GM06990 (cell line): ENCODE measurements around the gene PTMS.
"Not testable (repeated sequence)": the region's sequence is repeated elsewhere in the genome, so short reads cannot be mapped to it uniquely, and the experiment has no call there.

Experiments used
- DNase-seq: peaks from one replicate; pipeline ENCODE4 v3.0.0-alpha.2; 2011; ENCODE audit not compliant: insufficient read length; ENCODE audit errors: extremely low read depth
- H3K27me3 ChIP-seq: replicated peaks from 2 replicates; pipeline ENCODE4 v1.6.0; 2011; ENCODE audit warnings: low read length; ENCODE audit not compliant: control insufficient read depth, insufficient read depth
- H3K36me3 ChIP-seq: 2 replicates; pipeline ENCODE4 v1.5.1; 2011; ENCODE audit warnings: low read length; ENCODE audit not compliant: control insufficient read depth, insufficient read depth
- H3K4me3 ChIP-seq: replicated peaks from 2 replicates; pipeline ENCODE4 v1.5.1; 2011; ENCODE audit warnings: low read depth, mild to moderate bottlenecking, control low read depth, low read length
- CTCF ChIP-seq: IDR thresholded peaks from 2 replicates; pipeline ENCODE4 v1.5.1; 2011; ENCODE audit warnings: low read length, control low read depth, mild to moderate bottlenecking, inconsistent platforms; ENCODE audit not compliant: insufficient read depth, poor library complexity, severe bottlenecking

PTMS gene

DNA sequence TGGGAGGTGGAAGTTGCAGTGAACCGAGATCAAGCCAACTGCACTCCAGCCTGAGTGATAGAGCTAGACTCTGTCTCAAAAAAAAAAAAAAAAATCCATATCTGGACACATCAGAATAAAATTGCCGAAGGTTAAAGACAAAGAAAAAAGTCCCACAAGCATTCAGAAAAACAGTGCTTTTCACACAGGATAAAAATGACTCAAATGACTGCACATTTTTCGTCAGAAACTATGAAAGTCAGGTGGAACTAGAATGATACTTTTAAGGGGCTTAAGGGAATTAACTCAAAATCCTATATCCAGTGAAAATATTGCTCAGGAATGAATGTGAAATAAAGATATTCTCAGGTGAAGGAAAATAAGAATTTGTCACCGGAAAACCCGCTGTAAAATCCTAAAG is 29.4 kb upstream of the PTMS start:
- no peak for TF ChIP-seq CTCF
- no peaks in the 10 kb centered on the region; the same call in 1 of the 2 replicates for H3K36me3 ChIP-seq
- H3K27me3 ChIP-seq: no peaks in the 10 kb centered on the region

DNA sequence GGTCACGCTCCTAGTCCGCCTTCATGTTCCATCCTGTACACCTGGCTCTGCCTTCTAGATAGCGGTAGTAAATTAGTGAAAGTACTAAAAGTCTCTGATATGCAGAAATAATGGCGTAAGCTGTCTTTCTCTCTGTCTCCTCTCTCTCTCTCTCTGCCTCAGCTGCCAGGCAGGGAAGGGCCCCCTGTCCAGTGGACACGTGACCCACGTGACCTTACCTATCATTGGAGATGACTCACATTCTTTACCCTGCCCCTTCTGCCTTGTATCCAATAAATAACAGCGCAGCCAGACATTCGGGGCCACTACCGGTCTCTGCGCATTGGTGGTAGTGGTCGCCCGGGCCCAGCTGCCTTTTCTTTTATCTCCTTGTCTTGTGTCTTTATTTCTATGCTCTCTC is 24.1 kb upstream of the PTMS start:
- H3K36me3 ChIP-seq, H3K4me3 ChIP-seq, DNase-seq, H3K27me3 ChIP-seq: not testable (repeated sequence)

More for the DNA sequence above, 29.4 kb upstream of the PTMS start:
- DNase-seq: no peak
- no peak overlapping the region for H3K4me3 ChIP-seq

DNA sequence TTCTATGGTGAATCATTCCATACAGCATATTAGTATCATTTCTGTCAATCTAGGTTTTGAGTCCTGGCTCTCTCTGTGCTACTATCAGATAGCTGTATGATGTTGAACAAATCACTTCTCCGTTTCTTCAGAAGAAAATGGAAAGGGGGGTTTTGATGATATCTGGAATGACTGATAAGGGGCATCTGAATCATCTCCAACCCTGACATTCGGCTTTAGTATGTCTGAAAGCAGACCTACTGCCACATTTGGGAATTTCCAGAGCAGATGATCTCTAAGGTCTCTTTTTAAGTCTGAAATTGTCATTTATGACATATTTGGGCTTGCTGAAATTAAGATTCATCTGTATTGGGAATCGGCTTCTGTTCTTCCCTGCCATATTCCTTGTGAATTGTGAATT is 23.3 kb upstream of the PTMS start:
- H3K27me3 ChIP-seq: no peaks in the 10 kb centered on the region
- no peak overlapping the region for H3K4me3 ChIP-seq
- H3K36me3 ChIP-seq: peaks cover 2% of the 10 kb centered on the region
- DNase-seq: no peak
- no peak for TF ChIP-seq CTCF

GRCh38 chr12:6743300-6743699 is 22.9 kb upstream of the PTMS start:
- H3K27me3 ChIP-seq, DNase-seq, H3K36me3 ChIP-seq: not testable (repeated sequence)

DNA sequence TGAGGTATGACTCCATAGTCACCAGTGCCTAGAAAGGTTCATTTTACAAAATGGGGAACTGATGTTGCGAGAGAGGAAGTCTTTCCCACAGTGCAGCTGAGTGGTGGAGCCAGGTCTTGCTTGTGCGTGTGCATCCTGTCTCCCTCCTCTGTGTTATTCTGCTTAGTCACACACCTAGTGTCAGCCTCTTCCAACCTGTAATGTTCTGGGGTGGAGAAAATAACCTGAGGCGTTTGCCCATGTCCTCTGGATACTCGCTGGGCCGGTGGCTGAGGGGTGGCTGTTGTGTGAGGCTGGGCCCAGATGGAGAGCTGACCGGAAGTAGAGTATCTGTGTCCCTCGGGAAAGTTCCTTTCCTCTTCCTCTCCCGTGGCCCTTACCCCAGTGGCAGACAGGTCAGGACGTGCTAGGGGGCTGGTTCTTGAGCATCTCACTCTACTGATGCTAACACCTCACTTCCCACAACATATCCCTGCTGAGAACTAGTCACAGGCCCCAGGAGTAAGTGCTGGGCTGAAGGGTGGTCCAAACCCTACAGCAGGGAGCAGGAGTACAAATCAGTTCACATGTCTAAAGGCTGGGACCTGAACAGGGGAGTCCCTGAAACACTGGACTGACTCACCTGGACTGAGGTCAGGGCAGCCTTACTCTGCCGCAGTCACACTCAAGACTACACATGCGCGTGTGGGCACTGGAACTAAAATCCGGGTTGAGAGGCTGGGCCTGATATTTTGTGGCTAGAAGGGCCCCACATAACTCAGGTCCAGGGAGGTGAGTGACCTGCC is 20.2 kb upstream of the PTMS start:
- TF ChIP-seq CTCF: no peak
- Histone ChIP-seq H3K27me3 (no peaks in the 10 kb centered on the region), H3K4me3 (no peak overlapping the region), H3K36me3 (peaks cover 21% of the 10 kb centered on the region)
- no peak for DNase-seq

More at GRCh38 chr12:6743300-6743699, 22.9 kb upstream of the PTMS start:
- H3K4me3 ChIP-seq: not testable (repeated sequence)

- no peak overlapping the region for H3K4me3 ChIP-seq
- H3K27me3 ChIP-seq: no peaks in the 10 kb centered on the region
- no peak for TF ChIP-seq CTCF
- H3K36me3 ChIP-seq: peaks cover 24% of the 10 kb centered on the region
- DNase-seq: no peak
Observed at GRCh38 chr12:6747216-6747615, 18.9 kb upstream of the PTMS start.

DNA sequence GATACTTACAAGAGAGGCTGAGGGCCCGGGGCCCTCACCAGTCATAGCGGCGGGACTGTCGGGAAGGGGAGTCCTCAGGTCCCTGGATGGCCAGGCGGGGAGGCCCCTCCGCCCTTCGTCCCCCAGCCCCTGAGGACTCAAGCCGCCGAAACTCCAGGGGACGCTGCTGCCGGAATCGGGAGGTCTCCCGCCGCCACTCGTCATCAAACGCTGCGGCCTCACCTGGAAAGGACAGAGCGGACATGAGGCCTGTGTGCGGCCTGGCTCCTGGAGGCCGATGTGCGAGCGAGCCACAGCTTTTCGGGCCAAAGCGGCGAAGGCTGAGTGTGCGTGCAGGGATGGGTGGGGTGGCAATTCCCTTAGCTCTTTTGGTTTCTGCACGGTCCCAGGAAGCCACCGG is 17.4 kb upstream of the PTMS start:
- H3K4me3 ChIP-seq: no peak overlapping the region
- peaks cover 24% of the 10 kb centered on the region for H3K36me3 ChIP-seq
- no peaks in the 10 kb centered on the region for H3K27me3 ChIP-seq
- DNase-seq: no peak
- TF ChIP-seq CTCF: no peak
